Suprapubic skin (tissue), 4 donors: ENCODE measurements around the gene NRSN1.

Experiments
- CTCF ChIP-seq, 2 donors: fragments of 200-600 bp in 1 of 2; fragments of 450-650 bp in 1 of 2; sonication (generic) in 1 of 2; IDR thresholded peaks; one replicate each; pipeline ENCODE4 v1.5.1; 2016 to 2019; ENCODE audit warnings: antibody characterized with exemption in 2 of 2, mild to moderate bottlenecking in 1 of 2, moderate library complexity in 1 of 2
- EP300 ChIP-seq: sonication (generic); formaldehyde crosslinking; IDR thresholded peaks from one replicate; pipeline ENCODE4 v1.6.1; 2017; ENCODE audit warnings: antibody characterized with exemption
- POLR2AphosphoS5 ChIP-seq, 3 donors: sonication (generic); formaldehyde crosslinking; IDR thresholded peaks; one replicate each; pipeline ENCODE4 v1.6.1; 2017; ENCODE audit warnings: antibody characterized with exemption in 3 of 3

DNA sequence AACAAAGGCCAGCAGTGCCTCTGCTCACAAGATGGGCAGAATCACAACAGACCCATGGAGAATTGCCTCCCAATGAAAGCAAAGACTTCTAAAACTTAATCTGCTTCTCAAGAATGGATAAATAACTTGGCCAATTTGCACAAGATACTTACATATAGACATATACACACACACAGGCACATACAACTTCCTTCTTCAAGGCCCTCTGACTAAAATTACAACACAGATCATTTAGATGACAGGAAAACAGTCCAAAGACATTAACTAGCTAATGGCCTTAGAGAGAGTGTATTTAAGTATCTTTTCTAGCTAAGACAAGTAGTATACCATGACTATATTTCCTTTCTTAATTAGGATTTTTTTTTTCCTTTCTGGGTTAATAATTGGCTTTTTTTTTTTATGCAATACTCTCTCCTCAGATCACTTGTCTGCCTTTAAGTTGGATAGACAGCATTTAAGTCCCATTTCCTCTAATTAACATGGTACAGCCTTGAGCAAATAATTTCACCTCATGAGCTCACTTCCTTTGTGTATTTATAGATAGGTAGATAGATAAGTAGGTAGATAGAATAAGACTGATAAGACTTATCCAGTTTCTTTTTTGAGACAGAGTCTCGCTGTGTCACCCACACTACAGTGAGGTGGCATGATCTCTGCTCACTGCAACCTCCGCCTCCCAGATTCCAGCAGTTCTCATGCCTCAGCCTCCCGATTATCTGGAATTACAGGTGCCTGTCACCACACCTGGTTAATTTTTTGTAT is 70.0 kb downstream of the NRSN1 start:
- no peak for TF ChIP-seq EP300
- no peak for TF ChIP-seq CTCF (IDR thresholded peaks at IDR 0.05)
- TF ChIP-seq POLR2AphosphoS5 (IDR thresholded peaks at IDR 0.05): no peak
